HL-60 (cell line): ENCODE measurements around the gene PEX10.

Source experiments
- POLR2AphosphoS5 ChIP-seq: IDR thresholded peaks from 2 replicates; pipeline ENCODE4 v1.6.1; 2012; ENCODE audit warnings: low read depth
- TF ChIP-seq, protein P1 (sequence below): IDR thresholded peaks from one replicate; pipeline ENCODE4 v1.5.1; 2011; ENCODE audit warnings: low read length, control low read depth, inconsistent platforms; ENCODE audit not compliant: insufficient read depth
- TF ChIP-seq, protein P2 (sequence below): IDR thresholded peaks from 2 replicates; pipeline ENCODE4 v1.6.1; 2012; ENCODE audit warnings: low read depth; ENCODE audit not compliant: insufficient replicate concordance

DNA sequence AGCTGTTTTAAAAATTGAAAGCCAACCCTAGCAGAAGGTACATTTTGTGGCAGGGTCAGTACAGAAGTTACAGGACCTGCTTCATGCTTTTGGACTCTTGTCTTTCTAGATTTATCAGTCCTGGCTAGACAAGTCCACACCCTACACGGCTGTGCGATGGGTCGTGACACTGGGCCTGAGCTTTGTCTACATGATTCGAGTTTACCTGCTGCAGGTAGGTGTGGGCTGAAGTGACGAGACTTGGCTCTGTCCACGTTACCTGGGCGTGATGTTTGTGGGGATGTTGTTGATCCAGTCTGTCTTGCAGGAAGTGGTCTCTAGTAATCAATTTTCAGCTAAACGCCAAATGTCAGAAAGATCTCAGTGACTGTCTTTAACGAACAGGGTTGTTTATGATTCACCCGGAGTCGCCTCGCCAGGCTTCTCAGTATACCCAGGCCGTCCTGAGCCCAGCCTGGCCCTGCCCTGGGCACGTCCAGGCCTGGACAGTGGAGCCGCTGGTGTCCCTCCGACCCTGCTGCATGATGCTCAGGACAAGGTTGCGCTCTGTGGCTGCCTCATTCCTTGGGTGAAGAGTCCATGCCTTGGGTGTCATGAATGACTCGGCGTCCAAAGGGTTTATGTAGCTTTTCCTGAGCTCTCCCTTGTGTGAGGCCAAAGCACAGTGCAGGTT is 15.2 kb downstream of the PEX10 start:
- TF ChIP-seq, protein P1, sequence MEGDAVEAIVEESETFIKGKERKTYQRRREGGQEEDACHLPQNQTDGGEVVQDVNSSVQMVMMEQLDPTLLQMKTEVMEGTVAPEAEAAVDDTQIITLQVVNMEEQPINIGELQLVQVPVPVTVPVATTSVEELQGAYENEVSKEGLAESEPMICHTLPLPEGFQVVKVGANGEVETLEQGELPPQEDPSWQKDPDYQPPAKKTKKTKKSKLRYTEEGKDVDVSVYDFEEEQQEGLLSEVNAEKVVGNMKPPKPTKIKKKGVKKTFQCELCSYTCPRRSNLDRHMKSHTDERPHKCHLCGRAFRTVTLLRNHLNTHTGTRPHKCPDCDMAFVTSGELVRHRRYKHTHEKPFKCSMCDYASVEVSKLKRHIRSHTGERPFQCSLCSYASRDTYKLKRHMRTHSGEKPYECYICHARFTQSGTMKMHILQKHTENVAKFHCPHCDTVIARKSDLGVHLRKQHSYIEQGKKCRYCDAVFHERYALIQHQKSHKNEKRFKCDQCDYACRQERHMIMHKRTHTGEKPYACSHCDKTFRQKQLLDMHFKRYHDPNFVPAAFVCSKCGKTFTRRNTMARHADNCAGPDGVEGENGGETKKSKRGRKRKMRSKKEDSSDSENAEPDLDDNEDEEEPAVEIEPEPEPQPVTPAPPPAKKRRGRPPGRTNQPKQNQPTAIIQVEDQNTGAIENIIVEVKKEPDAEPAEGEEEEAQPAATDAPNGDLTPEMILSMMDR, result no peak
- TF ChIP-seq, protein P2, sequence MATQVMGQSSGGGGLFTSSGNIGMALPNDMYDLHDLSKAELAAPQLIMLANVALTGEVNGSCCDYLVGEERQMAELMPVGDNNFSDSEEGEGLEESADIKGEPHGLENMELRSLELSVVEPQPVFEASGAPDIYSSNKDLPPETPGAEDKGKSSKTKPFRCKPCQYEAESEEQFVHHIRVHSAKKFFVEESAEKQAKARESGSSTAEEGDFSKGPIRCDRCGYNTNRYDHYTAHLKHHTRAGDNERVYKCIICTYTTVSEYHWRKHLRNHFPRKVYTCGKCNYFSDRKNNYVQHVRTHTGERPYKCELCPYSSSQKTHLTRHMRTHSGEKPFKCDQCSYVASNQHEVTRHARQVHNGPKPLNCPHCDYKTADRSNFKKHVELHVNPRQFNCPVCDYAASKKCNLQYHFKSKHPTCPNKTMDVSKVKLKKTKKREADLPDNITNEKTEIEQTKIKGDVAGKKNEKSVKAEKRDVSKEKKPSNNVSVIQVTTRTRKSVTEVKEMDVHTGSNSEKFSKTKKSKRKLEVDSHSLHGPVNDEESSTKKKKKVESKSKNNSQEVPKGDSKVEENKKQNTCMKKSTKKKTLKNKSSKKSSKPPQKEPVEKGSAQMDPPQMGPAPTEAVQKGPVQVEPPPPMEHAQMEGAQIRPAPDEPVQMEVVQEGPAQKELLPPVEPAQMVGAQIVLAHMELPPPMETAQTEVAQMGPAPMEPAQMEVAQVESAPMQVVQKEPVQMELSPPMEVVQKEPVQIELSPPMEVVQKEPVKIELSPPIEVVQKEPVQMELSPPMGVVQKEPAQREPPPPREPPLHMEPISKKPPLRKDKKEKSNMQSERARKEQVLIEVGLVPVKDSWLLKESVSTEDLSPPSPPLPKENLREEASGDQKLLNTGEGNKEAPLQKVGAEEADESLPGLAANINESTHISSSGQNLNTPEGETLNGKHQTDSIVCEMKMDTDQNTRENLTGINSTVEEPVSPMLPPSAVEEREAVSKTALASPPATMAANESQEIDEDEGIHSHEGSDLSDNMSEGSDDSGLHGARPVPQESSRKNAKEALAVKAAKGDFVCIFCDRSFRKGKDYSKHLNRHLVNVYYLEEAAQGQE, result no peak
- TF ChIP-seq POLR2AphosphoS5, result no peak
